DOHH2 (cell line): ENCODE measurements around the gene TMEM14A.

Experiments used
- H3F3A ChIP-seq: fragments of 200-600 bp; sonication (generic), shearing (Covaris generic); 2 replicates; pipeline ENCODE4 v1.6.0; 2016; ENCODE audit warnings: antibody characterized with exemption, mild to moderate bottlenecking; ENCODE audit not compliant: control insufficient read depth, insufficient read depth
- H3K27ac ChIP-seq: fragments of 200-600 bp; sonication (generic); 2 replicates; pipeline ENCODE4 v1.5.1; 2014; ENCODE audit warnings: low read depth, mild to moderate bottlenecking, low read length, moderate library complexity
- H3K27me3 ChIP-seq: fragments of 200-600 bp; sonication (generic); 2 replicates; pipeline ENCODE4 v1.6.1; 2014; ENCODE audit warnings: mild to moderate bottlenecking, low read length, mixed read lengths; ENCODE audit not compliant: control insufficient read depth
- H3K36me3 ChIP-seq: fragments of 200-600 bp; sonication (generic); 2 replicates; pipeline ENCODE4 v1.6.1; 2014; ENCODE audit warnings: mild to moderate bottlenecking, low read length, moderate library complexity, mixed read lengths; ENCODE audit not compliant: control insufficient read depth
- H3K4me1 ChIP-seq: fragments of 200-600 bp; sonication (generic); 2 replicates; pipeline ENCODE4 v1.6.1; 2014; ENCODE audit warnings: mild to moderate bottlenecking, low read length, mixed read lengths; ENCODE audit not compliant: control insufficient read depth
- H3K4me2 ChIP-seq: fragments of 200-600 bp; sonication (generic); 2 replicates; pipeline ENCODE4 v1.6.0; 2014; ENCODE audit warnings: mild to moderate bottlenecking, low read length, moderate library complexity
- H3K4me3 ChIP-seq: fragments of 200-600 bp; sonication (generic); 2 replicates; pipeline ENCODE4 v1.5.1; 2014; ENCODE audit warnings: mild to moderate bottlenecking, low read length, mixed read lengths
- H3K79me2 ChIP-seq: fragments of 200-600 bp; sonication (generic); 2 replicates; pipeline ENCODE4 v1.6.1; 2014; ENCODE audit warnings: mild to moderate bottlenecking, low read length, mixed read lengths; ENCODE audit not compliant: control insufficient read depth
- H3K9me2 ChIP-seq: fragments of 200-600 bp; sonication (generic); replicated peaks from 2 replicates; pipeline ENCODE4 v1.6.1; 2014; ENCODE audit warnings: mild to moderate bottlenecking, low read length, mixed read lengths; ENCODE audit not compliant: control insufficient read depth
- H3K9me3 ChIP-seq: fragments of 200-600 bp; sonication (generic); 2 replicates; pipeline ENCODE4 v1.6.1; 2014; ENCODE audit warnings: antibody characterized with exemption, low read length, mixed read lengths; ENCODE audit not compliant: control insufficient read depth, insufficient read depth
- H4K20me1 ChIP-seq: fragments of 200-600 bp; sonication (generic); 2 replicates; pipeline ENCODE4 v1.6.0; 2014; ENCODE audit warnings: low read depth, mild to moderate bottlenecking, antibody characterized with exemption, low read length, moderate library complexity; ENCODE audit not compliant: control insufficient read depth, insufficient read depth
- EZH2phosphoT487 ChIP-seq: fragments of 200-600 bp; sonication (generic); IDR thresholded peaks from 2 replicates; pipeline ENCODE4 v1.6.1; 2017; ENCODE audit warnings: borderline replicate concordance, mild to moderate bottlenecking, antibody characterized with exemption, low read length, moderate library complexity, mixed read lengths
- TF ChIP-seq, protein P1 (sequence below): fragments of 200-600 bp; sonication (generic); IDR thresholded peaks from one replicate; pipeline ENCODE4 v1.5.1; 2014; ENCODE audit warnings: antibody characterized with exemption, mild to moderate bottlenecking, low read depth, low read length; ENCODE audit not compliant: poor library complexity, severe bottlenecking

TMEM14A gene

DNA sequence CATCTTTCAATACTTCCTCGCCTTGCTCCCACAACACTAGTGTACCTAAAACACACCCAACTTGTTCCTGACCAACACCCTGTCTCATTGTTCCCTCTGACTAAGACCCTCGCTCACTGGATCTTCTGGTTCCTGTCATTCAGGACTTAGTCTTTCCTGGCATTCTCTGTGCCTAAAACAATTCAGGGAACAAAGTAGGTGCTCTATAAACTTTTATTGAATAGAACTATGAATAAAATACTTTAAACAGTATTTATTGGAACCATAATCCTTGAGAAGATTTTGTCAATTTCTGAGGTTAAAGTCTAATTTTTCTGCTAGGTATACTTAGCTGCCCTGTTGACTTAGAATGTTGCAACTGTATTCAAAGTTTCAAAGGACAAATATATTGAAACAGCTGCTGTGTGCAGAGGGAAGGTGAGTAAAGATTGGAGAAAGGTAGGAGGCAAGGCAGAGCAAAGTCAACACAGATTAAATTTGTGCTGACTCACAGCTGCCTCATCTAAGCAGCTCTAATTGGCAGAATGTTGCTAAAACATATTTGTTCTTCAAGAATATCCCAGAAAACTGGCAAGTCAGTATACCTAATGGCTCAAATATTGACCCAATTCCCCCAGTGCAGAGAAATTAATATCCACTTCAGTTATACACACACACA is 54.8 kb downstream of the TMEM14A start:
- no peak overlapping the region for H3K27ac ChIP-seq
- no peak overlapping the region for H3K4me2 ChIP-seq

GRCh38 chr6:52726193-52726542 is 55.3 kb downstream of the TMEM14A start:
- H3K9me2 ChIP-seq = no peaks in the 10 kb centered on the region
- H3K27ac ChIP-seq = no peak overlapping the region
- H3F3A ChIP-seq = no peaks in the 10 kb centered on the region
- H3K9me3 ChIP-seq = no peaks in the 10 kb centered on the region
- no peaks in the 10 kb centered on the region for H3K27me3 ChIP-seq
- no peak overlapping the region for H3K4me3 ChIP-seq
- no peak overlapping the region for H3K4me2 ChIP-seq
- TF ChIP-seq, protein P1, sequence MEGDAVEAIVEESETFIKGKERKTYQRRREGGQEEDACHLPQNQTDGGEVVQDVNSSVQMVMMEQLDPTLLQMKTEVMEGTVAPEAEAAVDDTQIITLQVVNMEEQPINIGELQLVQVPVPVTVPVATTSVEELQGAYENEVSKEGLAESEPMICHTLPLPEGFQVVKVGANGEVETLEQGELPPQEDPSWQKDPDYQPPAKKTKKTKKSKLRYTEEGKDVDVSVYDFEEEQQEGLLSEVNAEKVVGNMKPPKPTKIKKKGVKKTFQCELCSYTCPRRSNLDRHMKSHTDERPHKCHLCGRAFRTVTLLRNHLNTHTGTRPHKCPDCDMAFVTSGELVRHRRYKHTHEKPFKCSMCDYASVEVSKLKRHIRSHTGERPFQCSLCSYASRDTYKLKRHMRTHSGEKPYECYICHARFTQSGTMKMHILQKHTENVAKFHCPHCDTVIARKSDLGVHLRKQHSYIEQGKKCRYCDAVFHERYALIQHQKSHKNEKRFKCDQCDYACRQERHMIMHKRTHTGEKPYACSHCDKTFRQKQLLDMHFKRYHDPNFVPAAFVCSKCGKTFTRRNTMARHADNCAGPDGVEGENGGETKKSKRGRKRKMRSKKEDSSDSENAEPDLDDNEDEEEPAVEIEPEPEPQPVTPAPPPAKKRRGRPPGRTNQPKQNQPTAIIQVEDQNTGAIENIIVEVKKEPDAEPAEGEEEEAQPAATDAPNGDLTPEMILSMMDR = no peak
- TF ChIP-seq EZH2phosphoT487 = no peak
- no peaks in the 10 kb centered on the region for H3K79me2 ChIP-seq
- no peaks in the 10 kb centered on the region for H4K20me1 ChIP-seq
- H3K36me3 ChIP-seq = no peaks in the 10 kb centered on the region
- H3K4me1 ChIP-seq = no peaks in the 10 kb centered on the region

More for the DNA sequence above, 54.8 kb downstream of the TMEM14A start:
- no peaks in the 10 kb centered on the region for H3F3A ChIP-seq
- TF ChIP-seq EZH2phosphoT487 = no peak
- TF ChIP-seq, protein P1 = no peak
- no peaks in the 10 kb centered on the region for H3K36me3 ChIP-seq
- no peak overlapping the region for H3K4me3 ChIP-seq
- no peaks in the 10 kb centered on the region for H3K79me2 ChIP-seq
- H3K9me3 ChIP-seq = no peaks in the 10 kb centered on the region
- H3K4me1 ChIP-seq = no peaks in the 10 kb centered on the region
- no peaks in the 10 kb centered on the region for H3K9me2 ChIP-seq
- H3K27me3 ChIP-seq = no peaks in the 10 kb centered on the region
- no peaks in the 10 kb centered on the region for H4K20me1 ChIP-seq

DNA sequence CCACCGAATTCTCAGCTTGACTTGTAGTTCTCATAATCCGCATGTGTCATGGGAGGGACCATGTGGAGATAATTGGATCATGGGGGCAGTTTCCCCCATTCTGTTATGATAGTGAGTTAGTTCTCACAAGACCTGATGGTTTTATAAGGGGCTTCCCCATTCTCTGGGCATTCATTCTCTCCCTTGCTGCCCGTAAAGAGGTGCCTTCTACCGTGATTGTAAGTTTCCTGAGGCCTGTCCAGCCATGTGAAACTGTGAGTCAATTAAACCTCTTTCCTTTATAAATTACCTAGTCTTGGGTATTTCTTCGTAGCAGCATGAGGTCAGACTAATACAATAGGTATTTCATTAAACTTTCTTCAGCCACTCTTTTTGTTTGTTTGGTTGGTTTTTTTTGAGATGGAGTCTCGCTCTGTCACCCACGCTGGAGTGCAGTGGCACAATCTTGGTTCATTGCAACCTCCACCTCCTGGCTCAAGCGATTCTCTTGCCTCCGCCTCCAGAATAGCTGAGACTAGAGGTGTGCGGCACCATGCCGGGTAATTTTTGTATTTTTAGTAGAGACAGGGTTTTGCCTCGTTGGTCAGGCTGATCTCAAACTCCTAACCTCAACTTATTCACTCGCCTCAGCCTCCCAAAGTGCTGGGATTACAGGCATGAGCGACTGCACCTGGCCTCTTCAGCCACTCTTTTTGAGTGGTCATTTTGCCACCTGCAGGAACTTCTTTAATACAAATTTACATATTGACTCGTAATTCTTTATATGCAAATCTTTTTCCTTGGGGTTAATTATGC is 56.0 kb downstream of the TMEM14A start:
- Histone ChIP-seq H3K9me3 (no peaks in the 10 kb centered on the region), H3K27me3 (no peaks in the 10 kb centered on the region), H3K4me2 (no peak overlapping the region), H3K27ac (no peak overlapping the region), H3F3A (no peaks in the 10 kb centered on the region), H4K20me1 (no peaks in the 10 kb centered on the region), H3K36me3 (no peaks in the 10 kb centered on the region), H3K79me2 (no peaks in the 10 kb centered on the region), H3K4me1 (no peaks in the 10 kb centered on the region), H3K9me2 (no peaks in the 10 kb centered on the region), H3K4me3 (no peak overlapping the region)
- TF ChIP-seq EZH2phosphoT487 = no peak
- TF ChIP-seq, protein P1 = no peak
